ENCODE data around the gene HOXC11.

HOXC11 gene

DNA sequence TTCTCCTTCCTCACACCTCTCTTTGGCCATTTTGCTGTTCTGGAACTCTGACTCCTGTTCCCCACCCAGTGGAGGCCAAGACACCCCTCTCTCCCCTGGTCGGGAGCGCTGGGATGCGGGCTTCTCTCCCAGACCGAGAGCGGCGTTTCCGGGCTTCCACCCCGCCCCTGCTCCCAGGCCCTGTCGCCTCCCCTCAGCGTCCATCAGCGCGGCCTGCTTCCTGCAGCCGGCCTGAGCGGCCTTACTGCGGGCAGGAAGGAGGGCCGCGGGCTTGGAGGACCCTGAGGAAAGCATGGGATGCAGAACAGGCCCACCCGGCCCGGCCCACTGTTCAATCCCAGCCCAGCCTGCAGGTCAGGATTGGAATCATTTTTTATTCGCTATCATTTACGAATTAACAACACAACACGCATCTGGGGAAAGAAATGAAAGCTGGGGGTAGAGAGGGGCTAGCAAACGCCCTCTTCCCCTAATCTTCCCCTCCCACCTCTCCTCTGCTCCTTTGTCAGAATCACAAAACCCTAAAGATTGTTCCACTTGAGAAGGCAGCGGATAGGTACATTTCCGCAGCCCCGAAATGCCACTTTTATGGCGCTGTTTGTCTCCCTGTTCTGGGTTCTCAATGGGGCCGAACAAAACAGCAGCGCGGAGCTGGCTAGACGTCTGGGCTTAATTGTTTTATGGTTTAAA, 32.1 kb downstream of the HOXC11 start:
- in situ Hi-C loops (cut with MboI; ENCODE audit: low sequenced_read_pairs) = no loop called here

DNA sequence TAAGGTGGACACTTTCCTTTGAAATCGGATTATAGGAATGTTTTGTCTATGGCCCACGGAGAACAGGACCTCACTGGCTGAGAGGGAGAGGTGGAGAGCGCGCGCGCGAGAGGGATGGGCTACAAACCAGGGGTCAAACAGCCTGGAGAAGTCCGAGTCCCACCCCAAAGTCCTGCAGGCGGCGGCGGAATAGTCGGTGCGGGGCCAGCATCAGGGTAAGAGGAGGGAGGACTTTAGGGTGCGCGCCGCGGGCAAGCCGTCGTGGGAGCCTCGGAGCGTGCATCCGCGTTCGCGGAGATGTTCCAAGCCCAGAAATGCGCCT, 32.6 kb downstream of the HOXC11 start:
- in situ Hi-C loops (cut with MboI; ENCODE audit: low sequenced_read_pairs) = no loop called here

DNA sequence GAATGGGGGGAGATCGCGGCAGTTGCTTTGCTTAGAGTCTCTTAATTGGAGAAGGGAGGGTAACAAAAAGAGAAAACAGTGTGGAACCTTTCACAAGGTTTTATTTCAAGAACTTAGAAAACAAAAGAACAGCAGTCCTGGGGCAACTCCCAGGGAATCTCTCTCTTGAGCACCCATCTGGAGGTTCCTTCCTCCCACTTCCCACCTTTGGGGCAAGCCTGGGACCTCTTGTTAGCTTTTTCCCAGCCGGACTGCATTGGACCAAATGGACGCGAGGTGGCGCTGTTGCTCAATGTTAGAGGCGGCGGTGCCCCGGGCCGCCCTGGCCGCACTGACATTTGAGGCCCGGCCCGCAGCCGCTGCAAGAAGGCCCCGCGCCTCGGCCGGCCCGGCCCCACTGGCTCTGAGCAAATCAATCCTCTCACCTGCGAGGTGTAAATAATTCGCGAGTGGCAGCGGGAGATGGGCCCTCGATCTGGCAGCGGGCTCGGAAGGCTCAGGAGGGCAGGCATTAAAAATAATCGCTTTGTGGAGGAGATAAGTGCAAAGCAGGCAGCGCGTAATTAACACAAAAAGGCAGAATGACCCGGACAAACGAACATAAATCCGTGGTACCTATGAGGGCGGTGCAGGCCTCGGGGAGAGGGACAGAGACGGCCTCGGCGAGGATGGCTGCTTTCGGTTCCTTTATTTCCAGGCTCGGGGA, 33.1 kb downstream of the HOXC11 start:
- in situ Hi-C loops (cut with MboI; ENCODE audit: low sequenced_read_pairs) = no loop called here

DNA sequence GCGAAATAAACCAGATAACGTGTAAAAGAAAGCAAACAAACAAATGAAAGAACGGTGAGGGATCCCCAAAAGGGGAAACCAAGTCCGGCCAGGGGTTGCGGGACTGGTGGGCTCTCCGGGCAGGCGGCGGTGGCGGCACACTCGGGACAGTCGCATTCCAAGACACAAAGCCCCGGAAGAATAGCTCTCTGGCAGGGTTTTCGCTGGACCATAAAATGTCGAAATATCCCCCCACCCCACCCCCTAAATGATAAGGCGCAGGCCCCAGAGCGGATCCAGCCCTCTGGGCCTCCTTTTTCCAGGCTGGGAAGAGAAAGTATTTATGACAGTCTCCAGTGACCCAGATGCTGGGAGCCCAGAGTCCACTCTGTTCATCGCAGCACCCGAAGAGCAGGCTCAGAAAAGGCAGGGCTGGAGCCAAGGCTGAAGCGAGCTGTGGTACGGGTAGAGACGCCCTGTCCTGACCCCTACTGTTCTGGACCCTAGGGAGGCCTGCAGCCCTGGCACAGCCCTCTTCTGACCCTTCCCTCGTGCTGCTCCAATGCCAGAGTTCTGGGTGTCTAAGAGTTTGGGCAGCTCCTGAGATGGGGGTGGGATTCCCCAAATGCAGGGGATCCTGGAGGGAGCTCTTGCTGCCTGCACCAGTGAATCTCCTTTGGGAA, 33.8 kb downstream of the HOXC11 start:
- in situ Hi-C loops (cut with MboI; ENCODE audit: low sequenced_read_pairs) = no loop called here

DNA sequence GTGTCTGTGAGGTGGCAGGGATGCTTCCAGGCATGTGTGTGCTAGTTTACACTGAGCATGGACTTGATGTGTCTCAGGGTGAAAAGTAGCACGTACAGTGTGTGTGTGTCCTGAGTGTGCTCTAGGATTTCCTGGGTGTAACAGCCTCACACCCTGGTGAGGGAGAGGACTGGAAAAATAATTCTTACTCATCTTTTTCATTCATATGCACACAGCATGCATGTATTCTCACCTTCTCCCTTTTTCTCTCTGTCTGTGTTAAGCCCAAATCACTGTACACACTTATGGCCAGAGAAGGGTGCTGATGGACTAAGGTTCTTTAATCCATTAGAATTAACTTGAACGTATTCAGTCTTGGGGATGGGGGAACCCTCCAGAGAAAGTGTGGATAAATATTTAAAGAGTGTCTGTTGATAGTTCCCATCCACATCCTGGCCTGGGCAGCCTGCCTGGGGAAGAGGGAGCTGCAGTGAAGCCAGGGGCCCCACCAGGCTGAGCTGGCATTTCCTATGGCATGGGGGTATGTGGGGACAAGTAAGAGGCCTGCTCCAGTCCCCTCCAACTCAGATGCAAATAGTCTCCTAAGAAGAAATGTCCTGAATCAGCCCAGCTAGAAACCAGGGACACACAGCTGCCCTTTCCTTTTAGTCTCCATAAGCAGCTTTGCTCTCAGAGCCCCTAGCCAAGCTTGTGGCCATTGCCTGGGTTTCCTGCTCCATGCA, 34.8 kb downstream of the HOXC11 start:
- in situ Hi-C loops (cut with MboI; ENCODE audit: low sequenced_read_pairs) = no loop called here

DNA sequence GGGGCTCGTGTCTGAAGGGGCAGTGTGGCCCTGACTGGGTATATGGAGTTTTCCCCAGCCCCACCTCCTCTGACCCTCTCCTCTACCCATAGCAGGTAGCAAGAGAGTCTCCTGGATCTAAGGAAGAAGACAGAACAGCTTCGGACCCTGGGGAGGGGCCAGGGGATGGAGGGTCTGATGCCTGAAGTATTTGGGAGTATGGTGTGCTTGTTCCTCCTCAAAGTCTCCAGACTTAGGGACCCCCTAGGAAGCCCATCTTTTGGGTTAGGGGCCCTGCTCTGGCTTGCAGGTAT, 35.3 kb downstream of the HOXC11 start:
- in situ Hi-C loops (cut with MboI; ENCODE audit: low sequenced_read_pairs) = no loop called here

DNA sequence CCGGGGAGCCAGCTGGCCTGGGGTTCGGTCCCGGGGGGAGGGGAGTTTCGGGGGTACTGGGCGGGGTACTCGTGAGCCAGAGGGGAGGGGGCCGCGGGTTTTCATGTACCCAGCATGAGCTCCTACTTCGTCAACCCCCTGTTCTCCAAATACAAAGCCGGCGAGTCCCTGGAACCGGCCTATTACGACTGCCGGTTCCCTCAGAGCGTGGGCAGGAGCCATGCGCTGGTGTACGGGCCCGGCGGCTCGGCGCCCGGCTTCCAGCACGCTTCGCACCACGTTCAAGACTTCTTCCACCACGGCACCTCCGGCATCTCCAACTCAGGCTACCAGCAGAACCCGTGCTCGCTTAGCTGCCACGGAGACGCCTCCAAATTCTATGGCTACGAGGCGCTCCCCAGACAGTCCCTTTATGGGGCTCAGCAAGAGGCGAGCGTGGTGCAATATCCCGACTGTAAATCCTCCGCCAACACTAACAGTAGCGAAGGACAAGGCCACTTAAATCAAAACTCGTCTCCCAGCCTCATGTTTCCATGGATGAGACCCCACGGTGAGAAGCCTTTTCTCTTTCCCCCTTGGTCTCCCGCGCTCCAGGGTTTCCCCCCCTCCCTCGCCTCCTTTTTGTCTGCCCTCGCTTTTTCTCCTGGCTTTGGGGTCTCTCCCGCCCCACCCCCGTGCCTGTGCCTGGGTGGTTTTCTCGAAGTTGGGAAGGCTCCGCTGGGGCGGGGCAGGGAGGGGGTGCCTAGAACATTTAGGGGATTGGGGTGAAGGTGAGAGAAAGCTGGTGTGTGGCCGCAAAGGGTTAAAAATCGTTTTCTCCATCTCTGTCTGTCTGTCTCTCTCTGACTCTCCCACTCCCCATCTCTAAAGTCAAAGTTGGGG, 36.5 kb downstream of the HOXC11 start:
- in situ Hi-C loops (cut with MboI; ENCODE audit: low sequenced_read_pairs) = no loop called here

DNA sequence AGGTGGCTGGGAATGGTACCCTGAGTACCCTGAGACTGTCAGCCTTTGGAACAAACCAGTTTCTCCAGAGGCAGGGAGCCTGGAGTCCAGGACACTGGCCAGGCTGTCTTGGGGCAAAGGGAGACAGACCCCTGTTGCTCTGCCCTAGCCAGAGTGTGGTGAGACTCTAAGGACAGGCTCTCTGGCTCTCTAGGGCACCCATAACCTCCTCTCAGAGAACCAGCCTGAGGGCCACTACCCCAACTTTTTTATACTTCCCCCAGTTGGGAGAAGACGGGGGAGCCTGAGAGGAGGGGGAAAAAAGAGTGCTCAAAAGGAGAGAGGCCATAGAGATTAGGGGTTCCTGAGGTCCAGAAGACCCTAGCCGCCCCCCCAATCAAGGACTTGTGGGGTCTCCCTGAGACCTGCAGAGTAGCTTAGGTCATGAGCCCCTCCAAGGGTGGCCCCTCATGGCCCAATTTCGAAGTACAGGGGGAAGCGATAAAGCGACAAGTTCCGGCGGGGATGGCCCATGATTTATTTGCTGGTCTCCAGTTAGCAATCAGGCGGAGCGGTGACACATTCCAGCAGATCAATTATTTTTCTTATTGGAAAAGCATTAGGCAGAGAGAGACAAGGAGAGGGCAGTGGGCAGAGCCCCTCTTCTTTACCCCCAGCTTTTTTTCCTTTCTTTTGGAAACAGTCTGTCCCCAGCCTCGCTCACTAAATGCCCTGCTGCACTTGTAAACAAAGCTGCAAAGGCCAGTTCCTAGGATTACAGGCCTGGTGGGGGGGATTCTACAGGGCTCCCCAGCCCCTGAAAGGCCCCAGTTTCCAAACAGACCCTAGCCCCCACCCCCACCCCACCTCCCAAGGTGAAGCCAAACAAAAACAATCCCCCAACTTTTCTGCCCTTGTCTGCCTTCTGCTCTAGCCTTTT, 37.4 kb downstream of the HOXC11 start:
- in situ Hi-C loops (cut with MboI; ENCODE audit: low sequenced_read_pairs) = no loop called here

DNA sequence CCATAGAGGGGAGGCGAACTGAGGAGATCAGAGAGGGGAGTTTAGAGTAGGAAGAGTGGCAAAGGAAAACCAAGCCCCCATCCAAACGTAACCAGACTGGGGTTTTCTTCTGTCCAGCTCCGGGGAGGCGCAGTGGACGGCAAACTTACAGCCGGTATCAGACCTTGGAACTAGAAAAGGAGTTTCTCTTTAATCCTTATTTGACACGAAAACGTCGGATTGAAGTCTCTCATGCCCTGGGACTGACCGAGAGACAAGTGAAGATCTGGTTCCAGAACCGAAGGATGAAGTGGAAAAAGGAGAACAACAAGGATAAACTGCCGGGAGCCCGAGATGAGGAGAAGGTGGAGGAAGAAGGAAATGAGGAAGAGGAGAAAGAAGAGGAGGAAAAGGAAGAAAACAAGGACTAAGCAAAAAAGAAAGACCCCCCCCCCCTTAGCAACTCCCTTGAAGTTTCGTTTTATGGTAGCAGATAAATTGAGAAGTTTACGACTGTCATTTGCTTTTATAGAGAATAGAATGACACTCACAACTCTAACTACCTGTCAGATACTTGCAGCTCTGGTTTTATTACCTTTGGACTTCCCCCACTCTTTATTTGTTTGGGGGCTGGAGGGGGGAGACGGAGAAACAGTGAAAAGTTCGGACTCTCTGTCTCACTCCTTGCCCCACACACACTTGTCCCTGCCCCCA, 38.2 kb downstream of the HOXC11 start:
- in situ Hi-C loops (cut with MboI; ENCODE audit: low sequenced_read_pairs) = no loop called here

DNA sequence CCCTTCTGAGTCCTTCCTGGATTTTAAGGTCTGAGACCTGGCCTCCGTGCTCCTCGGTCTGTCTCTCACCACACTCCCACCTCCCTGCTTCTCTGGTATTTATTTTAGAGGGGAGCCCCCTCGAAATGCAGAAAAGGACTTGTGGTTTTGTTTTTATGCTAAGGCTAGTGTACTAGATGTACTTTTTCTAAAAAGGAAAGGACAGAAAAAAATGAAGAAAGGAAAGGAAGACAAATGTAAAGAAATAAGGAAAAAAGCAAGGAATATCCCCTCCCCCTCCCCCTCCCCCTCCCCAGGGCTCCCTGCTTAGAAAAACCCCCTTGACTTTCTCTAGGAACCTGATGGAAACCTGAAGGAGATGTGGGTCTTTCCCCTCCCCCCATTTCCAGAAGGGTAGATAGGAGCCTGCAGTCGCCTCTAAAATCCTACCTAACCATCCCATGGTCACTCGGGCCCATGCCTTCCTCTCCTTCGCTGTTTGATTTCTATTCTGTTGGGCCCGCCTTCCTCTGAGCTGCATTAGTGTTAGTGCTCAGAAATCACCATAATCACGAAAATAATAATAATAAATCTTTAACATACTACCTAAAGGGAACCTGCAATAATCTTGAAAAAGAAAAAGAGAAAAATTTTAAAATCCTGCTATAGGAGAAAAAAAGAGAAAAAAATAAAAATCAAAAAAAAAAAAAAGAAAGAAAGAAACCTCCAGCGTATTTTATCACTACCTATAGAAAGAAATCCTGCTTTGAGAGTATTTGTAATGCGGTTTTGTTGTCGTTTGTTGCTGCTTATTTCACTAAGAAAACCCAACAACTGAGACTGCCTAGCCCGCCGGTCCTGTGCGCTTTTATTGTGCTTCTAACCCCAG, 39.0 kb downstream of the HOXC11 start:
- in situ Hi-C loops (cut with MboI; ENCODE audit: low sequenced_read_pairs) = no loop called here

DNA sequence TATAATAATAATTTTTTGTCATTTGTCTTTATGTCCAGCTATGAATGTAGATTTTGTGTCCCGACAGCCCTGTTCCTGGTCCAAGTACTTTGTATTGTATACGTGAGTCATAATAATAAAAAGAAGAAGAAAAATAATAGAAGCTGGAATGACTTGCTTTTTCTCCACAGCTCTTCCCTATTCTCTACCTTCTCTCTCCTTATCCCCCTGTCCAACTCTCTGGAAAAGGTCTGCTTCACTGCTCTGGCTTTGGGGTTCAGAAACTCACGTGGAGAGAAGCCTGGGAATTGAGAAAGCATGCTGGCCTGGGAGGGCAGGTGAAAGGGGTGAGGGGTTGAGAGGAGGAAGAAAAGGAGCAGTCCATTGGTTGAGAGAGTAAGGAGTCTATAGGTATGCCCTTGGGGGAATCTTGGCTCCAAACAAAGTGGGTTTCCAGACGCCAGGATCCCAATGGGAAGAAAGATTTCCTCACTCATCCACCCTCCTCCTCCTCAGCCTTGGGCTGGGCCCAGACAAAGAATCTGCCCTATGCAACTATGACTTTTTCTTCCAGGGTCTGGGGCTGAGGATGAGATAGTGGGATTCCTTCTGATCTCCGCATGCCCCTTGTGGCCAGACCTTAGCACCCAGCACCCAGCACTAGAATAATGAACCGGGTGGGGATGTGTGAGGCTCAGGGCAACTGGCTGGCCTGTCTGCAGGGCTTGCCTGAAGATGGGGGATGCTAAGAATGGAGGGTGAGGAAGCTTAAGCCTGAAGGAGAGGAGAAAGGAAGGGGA, 39.9 kb downstream of the HOXC11 start:
- in situ Hi-C loops (cut with MboI; ENCODE audit: low sequenced_read_pairs) = no loop called here

DNA sequence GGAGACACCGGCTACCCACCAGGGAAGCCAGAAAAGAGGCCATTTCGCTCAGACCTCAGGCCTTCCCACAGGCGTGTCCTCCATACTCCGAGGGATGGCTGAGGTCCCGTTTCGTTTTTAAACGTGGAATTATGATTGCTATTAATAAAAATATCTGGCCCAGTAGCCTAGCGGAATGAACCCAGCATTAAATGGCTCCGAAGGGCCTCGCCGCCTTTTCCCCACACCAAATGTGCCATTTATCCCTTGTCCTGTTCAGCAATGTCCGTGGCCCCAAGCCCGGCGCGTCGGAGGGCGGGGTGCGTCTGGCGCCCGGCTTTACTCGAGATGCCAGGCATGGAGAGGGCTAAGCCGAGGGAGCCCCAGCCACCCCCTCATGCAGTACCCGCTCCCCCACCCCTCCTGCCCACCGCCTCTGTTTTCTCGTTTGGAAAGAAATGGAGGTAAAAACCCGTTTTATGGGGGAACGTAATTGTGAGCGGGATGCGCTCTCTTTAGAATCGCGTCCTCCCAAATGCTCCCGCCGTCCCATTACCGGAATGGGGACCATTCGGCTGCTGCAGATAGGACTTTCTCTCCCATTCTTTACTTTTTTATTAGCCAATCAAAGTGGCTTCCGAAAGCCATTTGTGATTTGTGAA, 41.6 kb downstream of the HOXC11 start:
- in situ Hi-C loops (cut with MboI; ENCODE audit: low sequenced_read_pairs) = no loop called here

DNA sequence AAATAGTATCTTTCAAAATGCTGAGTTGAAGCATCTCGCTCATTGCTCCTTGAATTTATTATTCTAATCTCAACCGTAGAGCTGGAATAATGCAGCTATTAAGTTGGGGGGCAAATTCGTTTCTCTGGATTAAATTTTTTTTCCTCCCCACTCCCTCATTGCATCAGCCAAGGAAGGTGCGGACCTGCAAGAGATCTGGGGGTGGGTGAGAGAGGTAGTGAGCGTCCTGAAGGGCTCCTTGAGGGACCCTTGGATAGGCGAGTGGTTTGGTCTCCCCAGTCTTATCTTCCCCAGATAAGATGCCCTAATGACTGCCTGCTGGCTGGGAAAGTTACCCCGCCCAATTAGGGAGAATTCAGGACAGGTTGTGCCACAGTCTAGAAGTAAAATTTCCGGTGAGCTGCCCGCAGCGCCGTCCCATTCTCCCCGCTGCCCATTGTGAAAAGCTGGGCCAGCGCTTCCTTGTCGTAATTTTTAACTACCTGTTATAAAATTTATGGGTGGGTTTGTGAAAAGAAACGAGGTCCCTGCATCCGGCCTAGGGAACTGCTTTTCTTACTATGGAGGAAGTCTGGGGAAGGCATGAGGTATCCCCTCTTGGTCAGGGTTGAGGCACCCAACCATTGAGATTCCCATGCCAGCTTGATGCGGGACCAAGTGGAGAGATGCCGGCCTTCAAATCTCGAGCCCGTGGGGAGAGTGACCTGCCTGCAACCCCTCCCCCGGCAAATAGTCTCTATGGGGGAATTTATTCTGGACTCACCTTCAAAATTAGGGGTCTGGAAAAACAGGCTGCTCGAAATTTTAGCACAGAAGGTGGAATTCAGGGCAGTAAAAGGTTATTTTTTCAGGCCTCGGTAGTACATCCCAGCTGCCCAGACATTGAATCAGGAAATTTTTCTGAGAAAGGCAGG, 42.3 kb downstream of the HOXC11 start:
- in situ Hi-C loops (cut with MboI; ENCODE audit: low sequenced_read_pairs) = no loop called here

DNA sequence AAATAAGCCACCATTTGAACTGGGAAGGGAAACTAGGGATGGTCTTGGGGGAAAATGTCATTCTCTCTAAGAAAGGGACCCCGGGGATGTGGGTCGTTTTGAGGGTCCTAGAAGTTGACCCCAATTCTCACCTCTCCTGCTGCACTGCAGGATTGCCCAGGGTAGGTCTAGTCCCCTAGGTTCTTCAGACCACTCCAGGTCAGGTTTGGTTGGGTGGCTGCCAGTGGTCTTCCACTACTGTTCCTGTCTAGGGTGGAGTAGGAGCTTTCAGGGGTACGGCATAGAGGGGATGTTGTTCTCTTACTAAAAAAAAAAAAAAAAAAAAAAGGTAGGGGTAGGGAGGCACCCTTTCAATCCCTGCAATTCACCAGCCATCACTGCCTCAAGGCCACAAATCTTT, 43.1 kb downstream of the HOXC11 start:
- in situ Hi-C loops (cut with MboI; ENCODE audit: low sequenced_read_pairs) = no loop called here

DNA sequence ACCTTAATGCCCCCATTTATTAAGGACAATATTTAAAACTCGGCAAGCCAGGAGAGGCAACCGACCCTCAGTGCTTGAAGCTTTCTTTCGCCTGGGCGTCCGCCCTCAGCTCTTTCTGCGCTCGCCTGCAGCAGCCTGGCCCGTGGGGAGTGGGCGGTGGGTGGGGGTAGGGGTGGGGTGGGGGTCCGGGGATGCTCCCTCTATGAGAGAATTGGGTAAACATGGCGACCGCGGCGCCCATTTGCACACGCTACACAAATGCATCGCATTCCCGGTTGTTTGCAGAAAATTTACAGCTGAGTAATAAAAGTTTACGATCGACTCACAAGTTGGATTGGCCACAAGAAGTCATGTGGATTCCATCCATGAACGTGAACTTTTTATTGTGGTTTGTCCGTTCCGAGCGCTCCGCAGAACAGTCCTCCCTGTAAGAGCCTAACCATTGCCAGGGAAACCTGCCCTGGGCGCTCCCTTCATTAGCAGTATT, 43.6 kb downstream of the HOXC11 start:
- in situ Hi-C loops (cut with MboI; ENCODE audit: low sequenced_read_pairs) = no loop called here
